Measurements from ENCODE around the gene TMED3. TPM values are rescaled to one million over a fixed set of nuclear protein-coding genes. Genes with fewer than 3 reads are reported as not detected.

TMED3 gene
- total RNA-seq, 2 donors from 2014 or later: 140 to 220 TPM

- H3K27ac ChIP-seq: no peak overlapping the region
- H3K9me3 ChIP-seq: no peaks in the 10 kb centered on the region
- H3K4me1 ChIP-seq (replicated peaks): no peaks in the 10 kb centered on the region
- intact Hi-C loops (cut with DNase I): no loop called here
- H3K4me3 ChIP-seq: no peak overlapping the region
- WGBS: 92% methylated on average over 2 of the region's 2 CpGs
- H3K27me3 ChIP-seq (replicated peaks; ENCODE audit: insufficient read depth): no peaks in the 10 kb centered on the region
- DNase-seq (ENCODE audit: low spot score): no peak
- TF ChIP-seq CTCF (IDR thresholded peaks at IDR 0.05) (no peak), POLR2AphosphoS5 (IDR thresholded peaks at IDR 0.05) (no peak), POLR2A (IDR thresholded peaks at IDR 0.05) (no peak)
- no peaks in the 10 kb centered on the region for H3K36me3 ChIP-seq
Observed at GRCh38 chr15:79372428-79372827, 61.5 kb downstream of the TMED3 start.

Other genes with a start within 250 kb of the TMED3 start
- 1 to 10 TPM in 1 of 2 donors, under 1 TPM in 1; 0.09 to 1.1 TPM for gene RASGRF1, start 220.3 kb upstream of the TMED3 start, total RNA-seq
- not detected for gene ANKRD34C, start 28.4 kb upstream of the TMED3 start, total RNA-seq
- under 1 TPM; 0.32 to 0.57 TPM for gene MINAR1, start 121.2 kb downstream of the TMED3 start, total RNA-seq

Measured in prostate gland (tissue), 2 donors.